H9 (cell line): ENCODE results near the gene BMPR2. TPM values are rescaled to one million over a fixed set of nuclear protein-coding genes. Genes with fewer than 3 reads are reported as not detected.

Source experiments
- DNase-seq: peaks from one replicate; pipeline ENCODE4 v3.0.0-alpha.2; 2017
- H2AFZ ChIP-seq: one replicate; pipeline ENCODE4 v1.6.1; 2013; ENCODE audit warnings: mild to moderate bottlenecking, low read length, control low read depth, moderate library complexity
- H2AK5ac ChIP-seq: 2 replicates; pipeline ENCODE4 v1.6.1; 2013; ENCODE audit warnings: low read length, control low read depth, mixed read lengths; ENCODE audit not compliant: insufficient read length
- H2BK120ac ChIP-seq: one replicate; pipeline ENCODE4 v1.6.1; 2013; ENCODE audit warnings: low read depth, mild to moderate bottlenecking, low read length, control low read depth, inconsistent platforms; ENCODE audit not compliant: poor library complexity, severe bottlenecking
- H2BK12ac ChIP-seq: 2 replicates; pipeline ENCODE4 v1.6.1; 2013; ENCODE audit warnings: low read length, control low read depth, mixed read lengths, low read depth; ENCODE audit not compliant: insufficient read length
- H2BK15ac ChIP-seq: 2 replicates; pipeline ENCODE4 v1.6.1; 2013; ENCODE audit warnings: low read depth, low read length, control low read depth
- H2BK20ac ChIP-seq: one replicate; pipeline ENCODE4 v1.6.1; 2013; ENCODE audit warnings: low read depth, mild to moderate bottlenecking, low read length, control low read depth, inconsistent platforms; ENCODE audit not compliant: poor library complexity, severe bottlenecking
- H2BK5ac ChIP-seq: 2 replicates; pipeline ENCODE4 v1.6.1; 2013; ENCODE audit warnings: low read length, control low read depth, mixed read lengths; ENCODE audit not compliant: insufficient read length
- H3K14ac ChIP-seq: 2 replicates; pipeline ENCODE4 v1.6.1; 2013; ENCODE audit warnings: low read length, control low read depth; ENCODE audit not compliant: insufficient read depth
- H3K18ac ChIP-seq: 2 replicates; pipeline ENCODE4 v1.6.1; 2013; ENCODE audit warnings: low read depth, mild to moderate bottlenecking, mixed read lengths, low read length, control low read depth; ENCODE audit not compliant: insufficient read length
- H3K23ac ChIP-seq: 2 replicates; pipeline ENCODE4 v1.6.1; 2013; ENCODE audit warnings: low read length, control low read depth, mixed read lengths, low read depth; ENCODE audit not compliant: insufficient read length
- H3K23me2 ChIP-seq: 2 replicates; pipeline ENCODE4 v1.6.1; 2013; ENCODE audit warnings: low read depth, mild to moderate bottlenecking, mixed read lengths, low read length, control low read depth; ENCODE audit not compliant: insufficient read length, poor library complexity, severe bottlenecking
- H3K27ac ChIP-seq: 2 replicates; pipeline ENCODE4 v1.5.1; 2013; ENCODE audit warnings: low read length, control low read depth, mixed read lengths, low read depth; ENCODE audit not compliant: insufficient read length
- H3K27me3 ChIP-seq: 2 replicates; pipeline ENCODE4 v1.6.1; 2013; ENCODE audit warnings: low read length, control low read depth, inconsistent platforms; ENCODE audit not compliant: insufficient read depth
- H3K4ac ChIP-seq: 2 replicates; pipeline ENCODE4 v1.6.1; 2013; ENCODE audit warnings: low read depth, mild to moderate bottlenecking, control low read depth, inconsistent platforms, low read length, moderate library complexity
- H3K4me1 ChIP-seq: 2 replicates; pipeline ENCODE4 v1.6.1; 2013; ENCODE audit warnings: low read length, control low read depth, inconsistent platforms; ENCODE audit not compliant: insufficient read depth
- H3K4me2 ChIP-seq: 2 replicates; pipeline ENCODE4 v1.6.1; 2013; ENCODE audit warnings: low read length, control low read depth, mixed read lengths; ENCODE audit not compliant: insufficient read length, insufficient read depth
- H3K56ac ChIP-seq: 2 replicates; pipeline ENCODE4 v1.6.1; 2013; ENCODE audit warnings: low read depth, mild to moderate bottlenecking, mixed read lengths, low read length, control low read depth; ENCODE audit not compliant: insufficient read length
- H3K79me1 ChIP-seq: 2 replicates; pipeline ENCODE4 v1.6.1; 2013; ENCODE audit warnings: low read depth, mild to moderate bottlenecking, moderate library complexity, low read length, control low read depth, inconsistent platforms; ENCODE audit not compliant: insufficient read depth, poor library complexity, severe bottlenecking
- H3K79me2 ChIP-seq: 2 replicates; pipeline ENCODE4 v1.6.1; 2013; ENCODE audit warnings: low read length, control low read depth, inconsistent platforms; ENCODE audit not compliant: insufficient read depth
- H3K9ac ChIP-seq: 2 replicates; pipeline ENCODE4 v1.6.1; 2013; ENCODE audit warnings: low read length, control low read depth, mixed read lengths; ENCODE audit not compliant: insufficient read length; ENCODE audit errors: extremely low read depth
- H3K9me3 ChIP-seq: one replicate; pipeline ENCODE4 v1.6.1; 2013; ENCODE audit warnings: low read depth, low read length, inconsistent platforms; ENCODE audit not compliant: control insufficient read depth
- H3T11ph ChIP-seq: one replicate; pipeline ENCODE4 v1.6.1; 2013; ENCODE audit warnings: mild to moderate bottlenecking, low read length, control low read depth, inconsistent platforms
- H4K20me1 ChIP-seq: one replicate; pipeline ENCODE4 v1.6.1; 2013; ENCODE audit not compliant: control insufficient read depth, insufficient read length, insufficient read depth
- H4K5ac ChIP-seq: 2 replicates; pipeline ENCODE4 v1.6.1; 2013; ENCODE audit warnings: low read depth, mild to moderate bottlenecking, mixed read lengths, low read length, control low read depth; ENCODE audit not compliant: insufficient read length
- H4K8ac ChIP-seq: replicated peaks from 2 replicates; pipeline ENCODE4 v1.6.1; 2013; ENCODE audit warnings: low read length, control low read depth, mixed read lengths, low read depth; ENCODE audit not compliant: insufficient read length
- H4K91ac ChIP-seq: 2 replicates; pipeline ENCODE4 v1.6.1; 2013; ENCODE audit warnings: low read depth, mild to moderate bottlenecking, moderate library complexity, mixed read lengths, low read length, control low read depth; ENCODE audit not compliant: insufficient read length
- H3K27ac Mint-ChIP-seq, 3 experiments: 2 replicates in 2 of 3; 3 replicates in 1 of 3; pipeline ENCODE4 v1.8.0; 2020 to 2021; ENCODE audit warnings: mixed read lengths in 3 of 3, mild to moderate bottlenecking in 1 of 3, moderate library complexity in 1 of 3
- H3K27me3 Mint-ChIP-seq: 2 replicates; pipeline ENCODE4 v1.8.0; 2021; ENCODE audit warnings: low read depth, mild to moderate bottlenecking, moderate library complexity, mixed read lengths
- H3K36me3 Mint-ChIP-seq, 3 experiments: 2 replicates in 2 of 3; 3 replicates in 1 of 3; pipeline ENCODE4 v1.8.0; 2020 to 2021; ENCODE audit warnings: low read depth in 3 of 3, mixed read lengths in 3 of 3; ENCODE audit not compliant: insufficient read depth in 1 of 3
- H3K4me1 Mint-ChIP-seq, 2 experiments: 2 replicates each; pipeline ENCODE4 v1.8.0; 2020; ENCODE audit warnings: mixed read lengths in 2 of 2
- H3K4me3 Mint-ChIP-seq, 2 experiments: 2 replicates in 1 of 2; 3 replicates in 1 of 2; pipeline ENCODE4 v1.8.0; 2020 to 2021; ENCODE audit warnings: mild to moderate bottlenecking in 2 of 2, mixed read lengths in 2 of 2, moderate library complexity in 1 of 2
- H3K9me3 Mint-ChIP-seq, 2 experiments: 2 replicates in 1 of 2; 3 replicates in 1 of 2; pipeline ENCODE4 v1.8.0; 2020; ENCODE audit warnings: mild to moderate bottlenecking in 2 of 2, mixed read lengths in 2 of 2, moderate library complexity in 1 of 2
- CTCF ChIP-seq: fragments of 200-600 bp; sonication (generic); conservative IDR thresholded peaks from 3 replicates; pipeline ENCODE4 v1.8.0; 2021; ENCODE audit warnings: antibody characterized with exemption, mild to moderate bottlenecking
- WGBS: extraction: QIAGEN DNeasy Blood & Tissue Kit; methylation state at CpG from one replicate; pipeline ENCODE4 v1.1.7; 2013; ENCODE audit warnings: missing lambda C conversion rate, low lambda C conversion rate, mixed read lengths; ENCODE audit not compliant: insufficient read length; ENCODE audit errors: extremely low coverage; 5-methylcytosine and 5-hydroxymethylcytosine counted together
- total RNA-seq: library from RNA; stranded (reverse); gene quantifications from 2 replicates; pipeline ENCODE4 v1.2.1, GENCODE V29; 2021

Gene BMPR2
- total RNA-seq, 1 experiment from 2014 or later, result 17.3 TPM

DNA sequence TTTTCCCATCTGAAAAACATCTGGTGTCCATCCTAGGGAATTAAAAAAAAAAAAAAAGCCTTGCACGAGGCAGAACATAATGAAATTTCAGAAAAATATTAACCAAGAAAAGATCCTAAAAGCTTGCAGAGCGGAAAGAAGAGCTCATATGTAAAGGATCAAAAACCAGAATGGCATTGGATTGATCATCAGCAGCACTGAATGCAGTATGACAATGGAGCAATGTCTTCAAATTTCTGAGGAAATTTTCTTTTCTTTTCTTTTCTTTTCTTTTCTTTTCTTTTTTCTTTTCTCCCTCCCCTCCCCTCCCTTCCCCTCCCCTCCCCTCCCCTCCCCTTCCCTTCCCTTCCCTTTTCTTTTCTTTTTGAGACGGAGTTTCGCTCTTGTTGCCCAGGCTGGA is 237.4 kb downstream of the BMPR2 start:
- H3K4me3 Mint-ChIP-seq, result no peak overlapping the region
- Histone ChIP-seq H4K8ac (no peak overlapping the region), H3K79me2 (no peaks in the 10 kb centered on the region), H2AFZ (no peak overlapping the region), H2BK5ac (no peak overlapping the region), H3T11ph (no peak overlapping the region), H3K9me3 (no peaks in the 10 kb centered on the region), H3K4ac (no peak overlapping the region), H3K9ac (no peak overlapping the region), H3K4me2 (no peak overlapping the region), H3K4me1 (no peaks in the 10 kb centered on the region), H3K23me2 (no peaks in the 10 kb centered on the region), H2AK5ac (no peak overlapping the region), H3K27me3 (no peaks in the 10 kb centered on the region), H2BK12ac (no peak overlapping the region), H3K18ac (no peak overlapping the region), H3K56ac (no peak overlapping the region), H4K91ac (no peak overlapping the region), H3K23ac (no peak overlapping the region), H4K20me1 (no peaks in the 10 kb centered on the region), H2BK120ac (no peak overlapping the region), H4K5ac (no peak overlapping the region), H3K79me1 (no peaks in the 10 kb centered on the region), H3K14ac (no peak overlapping the region), H2BK20ac (no peak overlapping the region), H2BK15ac (no peak overlapping the region), H3K27ac (no peak overlapping the region)
- no peaks in the 10 kb centered on the region for H3K9me3 Mint-ChIP-seq
- whole genome bisulfite sequencing, result no CpG with 5 or more reads among the region's 4 CpGs
- no peaks in the 10 kb centered on the region for H3K27me3 Mint-ChIP-seq
- H3K36me3 Mint-ChIP-seq, result no peaks in the 10 kb centered on the region
- no peak overlapping the region for H3K27ac Mint-ChIP-seq
- H3K4me1 Mint-ChIP-seq, result peaks cover 3% of the 10 kb centered on the region in 2 experiments; a peak in 1 of 4 replicates
- DNase-seq, result no peak
- no peak for TF ChIP-seq CTCF

Other genes with a start within 250 kb of the BMPR2 start
- 202 and 206 TPM in 2 replicates for gene SUMO1, start 137.7 kb upstream of the BMPR2 start, total RNA-seq
- 164 and 168 TPM in 2 replicates for gene NOP58, start 110.6 kb upstream of the BMPR2 start, total RNA-seq